Measurements from ENCODE around the gene STK10. TPM values are rescaled to one million over a fixed set of nuclear protein-coding genes. Genes with fewer than 3 reads are reported as not detected.
"Not testable (repeated sequence)": the region's sequence is repeated elsewhere in the genome, so short reads cannot be mapped to it uniquely, and the experiment has no call there.

The STK10 gene
- total RNA-seq, 4 donors from 2014 or later, result 3.3 to 24.6 (median 13.4) TPM

DNA sequence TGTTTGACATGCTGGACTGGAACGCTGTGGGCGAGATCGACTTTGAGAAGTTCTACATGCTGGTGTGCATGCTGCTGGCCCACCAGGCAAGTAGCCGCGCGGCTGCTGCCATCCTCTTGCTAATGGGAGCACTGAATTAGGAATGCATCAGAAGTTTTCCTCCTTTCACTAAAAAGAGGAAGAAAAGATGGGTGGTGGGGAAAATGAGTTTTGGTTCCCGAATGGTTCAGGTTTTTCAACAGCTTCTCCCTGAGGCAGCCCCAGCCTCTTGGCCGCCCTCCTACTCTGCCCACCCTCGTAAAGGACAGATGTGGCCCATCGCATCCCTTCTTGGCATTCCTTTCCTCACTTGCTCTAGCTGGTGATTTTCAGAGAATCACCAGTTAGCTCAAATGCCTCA lies 11.4 kb upstream of the STK10 start:
- no peak overlapping the region for H3K4me3 ChIP-seq
- no peaks in the 10 kb centered on the region for H3K36me3 ChIP-seq
- H3K27ac ChIP-seq, result no peak overlapping the region
- no peaks in the 10 kb centered on the region for H3K9me3 ChIP-seq
- intact Hi-C loops (cut with DNase I; ENCODE audit: low total_unique reads), result no loop called here
- H3K4me1 ChIP-seq, result no peaks in the 10 kb centered on the region
- no peak for DNase-seq
- TF ChIP-seq, protein P1, sequence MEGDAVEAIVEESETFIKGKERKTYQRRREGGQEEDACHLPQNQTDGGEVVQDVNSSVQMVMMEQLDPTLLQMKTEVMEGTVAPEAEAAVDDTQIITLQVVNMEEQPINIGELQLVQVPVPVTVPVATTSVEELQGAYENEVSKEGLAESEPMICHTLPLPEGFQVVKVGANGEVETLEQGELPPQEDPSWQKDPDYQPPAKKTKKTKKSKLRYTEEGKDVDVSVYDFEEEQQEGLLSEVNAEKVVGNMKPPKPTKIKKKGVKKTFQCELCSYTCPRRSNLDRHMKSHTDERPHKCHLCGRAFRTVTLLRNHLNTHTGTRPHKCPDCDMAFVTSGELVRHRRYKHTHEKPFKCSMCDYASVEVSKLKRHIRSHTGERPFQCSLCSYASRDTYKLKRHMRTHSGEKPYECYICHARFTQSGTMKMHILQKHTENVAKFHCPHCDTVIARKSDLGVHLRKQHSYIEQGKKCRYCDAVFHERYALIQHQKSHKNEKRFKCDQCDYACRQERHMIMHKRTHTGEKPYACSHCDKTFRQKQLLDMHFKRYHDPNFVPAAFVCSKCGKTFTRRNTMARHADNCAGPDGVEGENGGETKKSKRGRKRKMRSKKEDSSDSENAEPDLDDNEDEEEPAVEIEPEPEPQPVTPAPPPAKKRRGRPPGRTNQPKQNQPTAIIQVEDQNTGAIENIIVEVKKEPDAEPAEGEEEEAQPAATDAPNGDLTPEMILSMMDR (IDR thresholded peaks at IDR 0.05), result no peak
- no peaks in the 10 kb centered on the region for H3K27me3 ChIP-seq

DNA sequence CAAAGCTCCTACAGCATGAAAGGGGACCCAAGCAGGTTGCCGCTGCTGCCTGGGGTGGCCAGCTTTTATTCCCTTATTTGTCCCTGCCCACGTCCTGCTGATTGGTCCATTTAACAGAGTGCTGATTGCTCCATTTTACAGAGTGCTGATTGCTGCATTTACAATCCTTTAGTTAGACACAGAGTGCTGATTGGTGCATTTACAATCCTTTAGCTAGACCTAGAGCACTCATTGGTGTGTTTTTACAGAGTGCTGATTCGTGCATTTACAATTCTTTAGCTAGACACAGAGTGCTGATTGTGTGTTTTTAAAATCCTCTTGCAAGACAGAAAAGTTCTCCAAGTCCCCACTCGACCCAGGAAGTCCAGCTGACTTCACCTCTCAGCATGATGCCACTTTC lies 9.8 kb upstream of the STK10 start:
- H3K27ac ChIP-seq; H3K36me3 ChIP-seq; intact Hi-C loops (cut with DNase I; ENCODE audit: low total_unique reads); H3K4me1 ChIP-seq; H3K9me3 ChIP-seq; DNase-seq; H3K27me3 ChIP-seq; H3K4me3 ChIP-seq: not testable (repeated sequence)

DNA sequence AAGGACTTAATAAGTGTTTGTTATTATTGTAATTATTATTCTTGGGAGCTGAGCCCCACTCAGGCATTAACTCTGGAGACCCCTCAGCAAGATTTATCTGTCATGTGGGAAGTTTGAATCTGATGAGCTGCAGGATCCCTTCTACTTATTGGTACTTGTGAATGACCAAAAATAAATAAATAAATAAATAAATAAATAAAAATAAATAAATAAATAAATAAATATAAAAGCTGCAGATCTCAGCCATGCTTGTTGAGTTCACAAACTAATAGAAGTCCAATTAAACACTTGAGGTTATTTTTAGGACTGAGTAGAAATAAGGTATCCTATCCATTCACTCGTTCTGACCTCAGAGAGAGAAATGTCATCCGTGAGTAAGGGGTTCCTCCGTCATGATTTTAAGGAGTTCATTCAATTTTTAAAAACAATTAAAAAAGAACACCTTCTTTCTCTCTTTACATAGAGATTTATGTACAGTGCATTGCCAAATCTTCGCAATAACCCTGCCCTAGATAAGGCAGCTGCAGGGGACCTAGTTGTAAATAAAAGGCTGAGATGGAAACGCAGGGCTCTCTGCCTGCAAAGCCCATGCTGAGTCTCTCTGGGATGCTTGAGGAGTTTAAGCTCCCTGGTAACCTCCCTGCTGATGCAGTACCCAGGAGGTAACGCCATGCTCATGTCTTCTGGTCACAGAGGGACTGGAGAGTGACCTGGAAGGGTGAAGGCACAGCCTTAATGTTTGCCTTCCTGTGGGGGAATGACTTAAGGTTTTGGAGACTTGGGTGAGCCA lies 7.2 kb upstream of the STK10 start:
- no peak overlapping the region for H3K27ac ChIP-seq
- H3K36me3 ChIP-seq, result no peaks in the 10 kb centered on the region
- no peaks in the 10 kb centered on the region for H3K4me1 ChIP-seq
- H3K27me3 ChIP-seq, result no peaks in the 10 kb centered on the region
- no peak overlapping the region for H3K4me3 ChIP-seq
- intact Hi-C loops (cut with DNase I; ENCODE audit: low total_unique reads), result no loop called here
- H3K9me3 ChIP-seq, result no peaks in the 10 kb centered on the region
- TF ChIP-seq POLR2A (IDR thresholded peaks at IDR 0.05), result no peak
- TF ChIP-seq, protein P1 (IDR thresholded peaks at IDR 0.05), result no peak
- DNase-seq, result no peak

GRCh38 chr5:172193872-172194271 lies 5.8 kb upstream of the STK10 start, which contains the start of gene EFCAB9:
EFCAB9 (plus strand) TSS chr5:172194172; CDS start chr5:172194173, 1 bp downstream.
- no peaks in the 10 kb centered on the region for H3K27me3 ChIP-seq
- H3K36me3 ChIP-seq, result no peaks in the 10 kb centered on the region
- no peak within 1 kb of the TSS for H3K27ac ChIP-seq
- no peaks in the 10 kb centered on the region for H3K9me3 ChIP-seq
- intact Hi-C loops (cut with DNase I; ENCODE audit: low total_unique reads), result no loop called here
- no peak for TF ChIP-seq POLR2A (IDR thresholded peaks at IDR 0.05)
- TF ChIP-seq, protein P1 (IDR thresholded peaks at IDR 0.05), result no peak
- H3K4me1 ChIP-seq, result no peaks in the 10 kb centered on the region
- DNase-seq, result no peak
- H3K4me3 ChIP-seq, result no peak within 1 kb of the TSS

GRCh38 chr5:172189693-172190296 lies 1.8 kb upstream of the STK10 start:
- Histone ChIP-seq H3K9me3 (no peaks in the 10 kb centered on the region), H3K36me3 (no peaks in the 10 kb centered on the region), H3K4me1 (no peaks in the 10 kb centered on the region), H3K27ac (no peak overlapping the region), H3K4me3 (no peak overlapping the region), H3K27me3 (no peaks in the 10 kb centered on the region)
- no peak for TF ChIP-seq POLR2A (IDR thresholded peaks at IDR 0.05)
- TF ChIP-seq, protein P1 (IDR thresholded peaks at IDR 0.05), result no peak
- no peak for DNase-seq
- intact Hi-C loops (cut with DNase I; ENCODE audit: low total_unique reads), result loop anchor here (5.0 kb wide), 1 partner anchor 82 kb away; no protein-coding TSS in a partner anchor
